Thyroid gland (tissue), 4 donors: ENCODE measurements around the gene CASP8. TPM values are rescaled to one million over a fixed set of nuclear protein-coding genes. Genes with fewer than 3 reads are reported as not detected.

Experiments
- DNase-seq, 2 donors: peaks; one replicate each; pipeline ENCODE4 v3.0.0-alpha.2; 2019
- H3K27ac ChIP-seq, 3 donors: fragments of 200-600 bp; sonication (generic); 1 replicate in 2 of 3; 2 replicates in 1 of 3; pipeline ENCODE4 v1.5.1; 2016 to 2019; ENCODE audit warnings: mild to moderate bottlenecking in 1 of 3, moderate library complexity in 1 of 3
- H3K27me3 ChIP-seq: fragments of 200-600 bp; sonication (generic); one replicate; pipeline ENCODE4 v1.5.1; 2019
- H3K36me3 ChIP-seq, 2 donors: fragments of 200-600 bp; sonication (generic); one replicate each; pipeline ENCODE4 v1.5.1; 2016 to 2019
- H3K4me1 ChIP-seq, 2 donors: fragments of 200-600 bp; sonication (generic); one replicate each; pipeline ENCODE4 v1.5.1; 2017 to 2019
- H3K4me3 ChIP-seq, 3 donors: fragments of 200-600 bp; sonication (generic); replicated peaks in 1 of 3; 1 replicate in 2 of 3; 2 replicates in 1 of 3; pipeline ENCODE4 v1.5.1; 2016; ENCODE audit warnings: mild to moderate bottlenecking in 1 of 3
- H3K9me3 ChIP-seq: fragments of 200-600 bp; sonication (generic); one replicate; pipeline ENCODE4 v1.5.1; 2017
- CTCF ChIP-seq, 6 experiments: fragments of 200-600 bp in 3 of 6; fragments of 450-650 bp in 3 of 6; sonication (generic) in 3 of 6; IDR thresholded peaks; one replicate each; pipeline ENCODE4 v1.5.1; 2016 to 2019; ENCODE audit warnings: antibody characterized with exemption in 6 of 6, mild to moderate bottlenecking in 2 of 6, inconsistent platforms in 1 of 6, moderate library complexity in 1 of 6
- POLR2A ChIP-seq, 2 donors: fragments of 450-650 bp; IDR thresholded peaks; one replicate each; pipeline ENCODE4 v1.6.1; 2017; ENCODE audit warnings: antibody characterized with exemption in 2 of 2, mild to moderate bottlenecking in 2 of 2, moderate library complexity in 1 of 2
- WGBS, 2 donors: methylation state at CpG; one replicate each; pipeline ENCODE4 v1.1.5; 2017; 5-methylcytosine and 5-hydroxymethylcytosine counted together
- intact Hi-C: fragments of 100-400 bp; cut with DNase I; formaldehyde crosslinking; loops from one replicate; pipeline ENCODE4 v1.15.1; 2023
- total RNA-seq, 4 donors: library from RNA; depleted of rRNA; stranded (reverse); fragments of >200 nt; gene quantifications; one replicate each; pipeline ENCODE4 v1.2.3, GENCODE V29; 2016

CASP8 gene
- total RNA-seq, 4 donors from 2014 or later = 8.7 to 14.1 (median 9.6) TPM

GRCh38 chr2:201231781-201232466 is 28.4 kb upstream of the CASP8 start:
- intact Hi-C loops = loop anchor here (2.0 to 10.0 kb wide), 3 partner anchors 49 to 335 kb away; partner anchors contain the start of genes CASP10, STRADB and TRAK2
- no peaks in the 10 kb centered on the region for H3K36me3 ChIP-seq
- H3K4me3 ChIP-seq = no peak overlapping the region
- no peaks in the 10 kb centered on the region for H3K27me3 ChIP-seq
- 9 to 11% methylated on average over 8 of the region's 8 CpGs for WGBS, 2 donors
- H3K4me1 ChIP-seq = peaks cover 8% of the 10 kb centered on the region in 2 donors
- peak overlapping the region in 2 of 3 donors; percentile 47 to 68 for H3K27ac ChIP-seq
- peak; percentile 100 for DNase-seq
- H3K9me3 ChIP-seq = no peaks in the 10 kb centered on the region
- TF ChIP-seq CTCF (IDR thresholded peaks at IDR 0.05) (peak; percentile 90 to 97 (median 95)), POLR2A (IDR thresholded peaks at IDR 0.05) (no peak)

- no peak overlapping the region for H3K27ac ChIP-seq
- WGBS, 2 donors = 65 to 73% methylated on average over 3 of the region's 3 CpGs
- intact Hi-C loops = loop anchor here (5.0 to 10.0 kb wide), 2 partner anchors 222 to 335 kb away; partner anchors contain the start of genes STRADB and TRAK2
Observed at GRCh38 chr2:201232467-201232815, 27.9 kb upstream of the CASP8 start.

GRCh38 chr2:201233192-201233811 is 27.0 kb upstream of the CASP8 start:
- no peaks in the 10 kb centered on the region for H3K36me3 ChIP-seq
- peak overlapping the region in 1 of 3 donors; percentile 24 for H3K27ac ChIP-seq
- intact Hi-C loops = loop anchor here (5.0 to 10.0 kb wide), 2 partner anchors 221 to 336 kb away; partner anchors contain the start of genes STRADB and TRAK2
- H3K27me3 ChIP-seq = no peaks in the 10 kb centered on the region
- H3K4me1 ChIP-seq = peaks cover 8% of the 10 kb centered on the region in 2 donors
- no peaks in the 10 kb centered on the region for H3K9me3 ChIP-seq
- H3K4me3 ChIP-seq = no peak overlapping the region
- 48 to 68% methylated on average over 8 of the region's 8 CpGs for WGBS, 2 donors
- DNase-seq = peak; percentile 47 to 60
- TF ChIP-seq POLR2A (IDR thresholded peaks at IDR 0.05) (peak in 1 of 2 donors; percentile 42), CTCF (IDR thresholded peaks at IDR 0.05) (no peak)

More at GRCh38 chr2:201232467-201232815, 27.9 kb upstream of the CASP8 start:
- Histone ChIP-seq H3K27me3 (no peaks in the 10 kb centered on the region), H3K4me1 (peaks cover 8% of the 10 kb centered on the region in 2 donors), H3K36me3 (no peaks in the 10 kb centered on the region), H3K4me3 (no peak overlapping the region), H3K9me3 (no peaks in the 10 kb centered on the region)
- no peak for DNase-seq
- TF ChIP-seq CTCF (IDR thresholded peaks at IDR 0.05) = peak in 1 of 6 experiments; percentile 4
- TF ChIP-seq POLR2A (IDR thresholded peaks at IDR 0.05) = no peak

GRCh38 chr2:201233812-201234662 is 26.3 kb upstream of the CASP8 start:
- Histone ChIP-seq H3K27ac (peak overlapping the region in 1 of 3 donors; percentile 24), H3K4me1 (peaks cover 8% of the 10 kb centered on the region in 2 donors), H3K36me3 (no peaks in the 10 kb centered on the region), H3K9me3 (no peaks in the 10 kb centered on the region), H3K27me3 (no peaks in the 10 kb centered on the region), H3K4me3 (no peak overlapping the region)
- no peak for DNase-seq
- 82 to 92% methylated on average over 21 of the region's 21 CpGs for WGBS, 2 donors
- intact Hi-C loops = loop anchor here (5.0 to 10.0 kb wide), 2 partner anchors 221 to 337 kb away; partner anchors contain the start of genes STRADB and TRAK2
- no peak for TF ChIP-seq POLR2A (IDR thresholded peaks at IDR 0.05)

GRCh38 chr2:201234663-201235135 is 25.6 kb upstream of the CASP8 start:
- no peaks in the 10 kb centered on the region for H3K27me3 ChIP-seq
- 86 to 88% methylated on average over 3 of the region's 3 CpGs for WGBS, 2 donors
- peaks cover 8 to 12% of the 10 kb centered on the region in 2 donors for H3K4me1 ChIP-seq
- TF ChIP-seq POLR2A (IDR thresholded peaks at IDR 0.05) (no peak), CTCF (IDR thresholded peaks at IDR 0.05) (no peak)
- H3K27ac ChIP-seq = no peak overlapping the region
- DNase-seq = no peak
- no peaks in the 10 kb centered on the region for H3K9me3 ChIP-seq
- no peaks in the 10 kb centered on the region for H3K36me3 ChIP-seq
- H3K4me3 ChIP-seq = no peak overlapping the region
- intact Hi-C loops = loop anchor here (5.0 to 10.0 kb wide), 4 partner anchors 128 to 383 kb away; partner anchors contain the start of genes STRADB and TRAK2
